Frontal cortex (tissue), 4 donors: ENCODE data around the gene TRIO. TPM values are rescaled to one million over a fixed set of nuclear protein-coding genes. Genes with fewer than 3 reads are reported as not detected.

Experiments
- DNase-seq, 2 donors: peaks; one replicate each; pipeline ENCODE4 v3.0.0; 2012; ENCODE audit warnings: low spot score in 2 of 2
- FAIRE-seq: peaks from 2 replicates; lab custom pipeline; 2012; peaks lifted over from hg19 to GRCh38; lab: Jason Lieb, UNC
- total RNA-seq: library from RNA; depleted of rRNA; stranded (reverse); fragments of >200 nt; gene quantifications from one replicate; pipeline ENCODE4 v1.2.3, GENCODE V29; 2014
- donor health status: control.
- donor health status: control.
- donor health status: control.

TRIO gene
- total RNA-seq, 1 donor from 2014 or later: 310 TPM

GRCh38 chr5:14299666-14300065 lies 156.5 kb downstream of the TRIO start:
- FAIRE-seq: no peak
- DNase-seq: no peak

GRCh38 chr5:14301186-14301585 lies 158.0 kb downstream of the TRIO start:
- DNase-seq (no peak), FAIRE-seq (no peak)

GRCh38 chr5:14302330-14302729 lies 159.2 kb downstream of the TRIO start:
- FAIRE-seq (no peak), DNase-seq (no peak)

GRCh38 chr5:14305045-14305444 lies 161.9 kb downstream of the TRIO start:
- FAIRE-seq (no peak), DNase-seq (no peak)

- no peak for DNase-seq
- FAIRE-seq: no peak
These were observed 163.2 kb downstream of the TRIO start for GRCh38 chr5:14306329-14306815.

GRCh38 chr5:14308384-14309154 lies 165.4 kb downstream of the TRIO start:
- FAIRE-seq (no peak), DNase-seq (no peak)

- no peak for FAIRE-seq
- DNase-seq: no peak
These were observed 166.1 kb downstream of the TRIO start for GRCh38 chr5:14309199-14309598.

GRCh38 chr5:14309878-14310531 lies 166.9 kb downstream of the TRIO start:
- no peak for FAIRE-seq
- DNase-seq: no peak

GRCh38 chr5:14310901-14311300 lies 167.8 kb downstream of the TRIO start:
- FAIRE-seq (no peak), DNase-seq (no peak)

- no peak for DNase-seq
- no peak for FAIRE-seq
These were observed 171.0 kb downstream of the TRIO start for GRCh38 chr5:14313986-14314690.

- FAIRE-seq: no peak
These were observed 173.3 kb downstream of the TRIO start for GRCh38 chr5:14316471-14316870.

GRCh38 chr5:14319102-14319501 lies 176.0 kb downstream of the TRIO start:
- DNase-seq: no peak
- FAIRE-seq: no peak

More at GRCh38 chr5:14316471-14316870, 173.3 kb downstream of the TRIO start:
- no peak for DNase-seq

- DNase-seq: no peak
- FAIRE-seq: no peak
These were observed 178.8 kb downstream of the TRIO start for GRCh38 chr5:14321936-14322335.

GRCh38 chr5:14322437-14323187 lies 179.5 kb downstream of the TRIO start:
- DNase-seq (no peak), FAIRE-seq (no peak)

- DNase-seq (no peak), FAIRE-seq (no peak)
These were observed 180.3 kb downstream of the TRIO start for GRCh38 chr5:14323466-14323865.

GRCh38 chr5:14325369-14325768 lies 182.2 kb downstream of the TRIO start:
- DNase-seq: no peak
- FAIRE-seq: no peak

- no peak for DNase-seq
- no peak for FAIRE-seq
These were observed 183.1 kb downstream of the TRIO start for GRCh38 chr5:14326035-14326903.

- no peak for DNase-seq
- no peak for FAIRE-seq
These were observed 184.5 kb downstream of the TRIO start for GRCh38 chr5:14327624-14328023.

- DNase-seq: no peak
- no peak for FAIRE-seq
These were observed 185.0 kb downstream of the TRIO start for GRCh38 chr5:14328144-14328543.
